HEK293 (cell line): ENCODE data around the gene SYTL3.

Experiments
- CTCF ChIA-PET: fragments of 350-600 bp; formaldehyde crosslinking; extraction: SDS; loops from one replicate; lab custom pipeline; 2021; ENCODE audit warnings: antibody characterized with exemption; lab: Yijun Ruan, JAX
- POLR2A ChIA-PET: fragments of 300-600 bp; formaldehyde crosslinking; extraction: SDS; loops from one replicate; lab custom pipeline; 2020; ENCODE audit warnings: antibody characterized with exemption, inconsistent platforms; lab: Yijun Ruan, JAX
- H3K27ac ChIP-seq: fragments of 200-500 bp; sonication (Bioruptor generic); 2 replicates; pipeline ENCODE4 v1.5.1; 2014; ENCODE audit warnings: low read depth, low read length, control low read depth, inconsistent platforms; ENCODE audit errors: extremely low read depth
- H3K36me3 ChIP-seq, 2 experiments: fragments of 200-500 bp in 1 of 2; sonication (Bioruptor generic) in 1 of 2; 1 replicate in 1 of 2; 2 replicates in 1 of 2; pipeline ENCODE4 v1.5.1; 2014 to 2017; ENCODE audit warnings: inconsistent platforms in 2 of 2, low read length in 2 of 2; ENCODE audit not compliant: control insufficient read depth in 2 of 2, insufficient read depth in 1 of 2
- H3K4me1 ChIP-seq: fragments of 200-500 bp; sonication (Bioruptor generic); 2 replicates; pipeline ENCODE4 v1.5.1; 2014; ENCODE audit warnings: mild to moderate bottlenecking, low read length, inconsistent platforms; ENCODE audit not compliant: control insufficient read depth, insufficient read depth
- H3K4me3 ChIP-seq: 2 replicates; pipeline ENCODE4 v1.5.1; 2011; ENCODE audit warnings: low read depth, mild to moderate bottlenecking, control low read depth, low read length, moderate library complexity
- H3K9me3 ChIP-seq: fragments of 200-500 bp; sonication (Bioruptor generic); 2 replicates; pipeline ENCODE4 v1.5.1; 2014; ENCODE audit warnings: low read depth, low read length, inconsistent platforms; ENCODE audit not compliant: control insufficient read depth, insufficient read depth
- EGR2 ChIP-seq: fragments of 450-650 bp; formaldehyde crosslinking; IDR thresholded peaks from 2 replicates; pipeline ENCODE4 v1.5.1; 2016; ENCODE audit warnings: low read depth, missing biosample characterization, missing genetic modification characterization
- HOXA7 ChIP-seq: sonication (generic); formaldehyde crosslinking; IDR thresholded peaks from 2 replicates; pipeline ENCODE4 v1.8.1; 2022; ENCODE audit warnings: missing genetic modification reagents, borderline replicate concordance
- KLF7 ChIP-seq: fragments of 450-650 bp; formaldehyde crosslinking; IDR thresholded peaks from 2 replicates; pipeline ENCODE4 v1.5.1; 2016; ENCODE audit warnings: missing biosample characterization, missing genetic modification characterization, borderline replicate concordance
- MZF1 ChIP-seq: fragments of 450-650 bp; formaldehyde crosslinking; IDR thresholded peaks from 2 replicates; pipeline ENCODE4 v1.5.1; 2017; ENCODE audit warnings: missing biosample characterization, missing genetic modification characterization, borderline replicate concordance
- PBX3 ChIP-seq: sonication (generic); formaldehyde crosslinking; IDR thresholded peaks from 2 replicates; pipeline ENCODE4 v1.8.1; 2022; ENCODE audit warnings: mild to moderate bottlenecking, moderate library complexity, missing genetic modification reagents
- PRDM4 ChIP-seq: fragments of 450-650 bp; formaldehyde crosslinking; IDR thresholded peaks from 2 replicates; pipeline ENCODE4 v1.5.1; 2017; ENCODE audit warnings: missing biosample characterization, missing genetic modification characterization
- TCF7L2 ChIP-seq: IDR thresholded peaks from 2 replicates; pipeline ENCODE4 v1.6.1; 2011; ENCODE audit warnings: low read depth, mild to moderate bottlenecking, inconsistent platforms, low read length, moderate library complexity, borderline replicate concordance
- ZBTB17 ChIP-seq: fragments of 450-650 bp; formaldehyde crosslinking; IDR thresholded peaks from 2 replicates; pipeline ENCODE4 v1.5.1; 2016; ENCODE audit warnings: missing biosample characterization, missing genetic modification characterization
- ZNF140 ChIP-seq: fragments of 450-650 bp; formaldehyde crosslinking; IDR thresholded peaks from 2 replicates; pipeline ENCODE4 v1.5.1; 2016; ENCODE audit warnings: missing biosample characterization, missing genetic modification characterization
- ZNF19 ChIP-seq: fragments of 450-650 bp; formaldehyde crosslinking; IDR thresholded peaks from 2 replicates; pipeline ENCODE4; 2016; ENCODE audit warnings: missing biosample characterization, missing genetic modification characterization, low read depth
- ZNF2 ChIP-seq: fragments of 450-650 bp; formaldehyde crosslinking; IDR thresholded peaks from 2 replicates; pipeline ENCODE4 v1.5.1; 2016; ENCODE audit warnings: missing biosample characterization, missing genetic modification characterization
- ZNF350 ChIP-seq: fragments of 450-650 bp; formaldehyde crosslinking; IDR thresholded peaks from 2 replicates; pipeline ENCODE4 v1.5.0; 2017; ENCODE audit warnings: missing biosample characterization, mild to moderate bottlenecking, missing genetic modification characterization
- ZNF521 ChIP-seq: fragments of 450-650 bp; formaldehyde crosslinking; IDR thresholded peaks from 2 replicates; pipeline ENCODE4 v1.5.1; 2017; ENCODE audit warnings: missing biosample characterization, mild to moderate bottlenecking, missing genetic modification characterization
- ZNF558 ChIP-seq: fragments of 450-650 bp; formaldehyde crosslinking; IDR thresholded peaks from 2 replicates; pipeline ENCODE4 v1.5.1; 2016; ENCODE audit warnings: missing biosample characterization, missing genetic modification characterization
- ZNF626 ChIP-seq: fragments of 450-650 bp; sonication (Bioruptor Pico); formaldehyde crosslinking; IDR thresholded peaks from 2 replicates; pipeline ENCODE4 v1.5.1; 2018; ENCODE audit warnings: missing biosample characterization, missing genetic modification characterization, inconsistent platforms
- ZNF629 ChIP-seq: fragments of 450-650 bp; formaldehyde crosslinking; IDR thresholded peaks from 2 replicates; pipeline ENCODE4 v1.5.1; 2017; ENCODE audit warnings: missing biosample characterization, missing genetic modification characterization
- ZNF658 ChIP-seq: fragments of 450-650 bp; formaldehyde crosslinking; IDR thresholded peaks from 2 replicates; pipeline ENCODE4; 2016; ENCODE audit warnings: missing biosample characterization, missing genetic modification characterization
- ZNF768 ChIP-seq: fragments of 450-650 bp; formaldehyde crosslinking; IDR thresholded peaks from 2 replicates; pipeline ENCODE4 v1.5.1; 2018; ENCODE audit warnings: missing biosample characterization, mild to moderate bottlenecking, missing genetic modification characterization
- ZSCAN23 ChIP-seq: fragments of 450-650 bp; formaldehyde crosslinking; IDR thresholded peaks from 2 replicates; pipeline ENCODE4 v1.5.1; 2016; ENCODE audit warnings: missing biosample characterization, missing genetic modification characterization
- TF ChIP-seq, protein P1 (sequence below): fragments of 450-650 bp; formaldehyde crosslinking; IDR thresholded peaks from 2 replicates; pipeline ENCODE4 v1.5.1; 2016; ENCODE audit warnings: missing biosample characterization, missing genetic modification characterization

The SYTL3 gene

DNA sequence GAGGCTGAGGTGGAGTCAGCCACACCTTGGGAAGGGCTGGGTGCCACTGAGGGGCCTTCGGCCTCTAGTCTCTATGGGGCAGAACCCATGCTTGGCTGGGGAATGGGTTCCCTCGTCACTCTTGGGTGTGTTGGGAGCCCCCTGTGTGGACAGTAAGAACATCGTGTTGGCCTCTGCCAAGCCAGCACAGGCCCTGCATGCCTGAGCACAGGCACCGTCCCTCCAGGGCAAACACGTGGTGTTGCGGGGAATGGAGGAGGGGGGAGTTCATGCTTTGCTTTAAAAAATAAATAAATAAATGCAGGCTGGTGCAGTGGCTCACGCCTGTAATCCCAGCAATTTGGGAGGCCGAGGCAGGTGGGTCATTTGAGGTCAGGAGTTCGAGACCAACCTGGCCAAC is 106.3 kb downstream of the SYTL3 start:
- TF ChIP-seq ZNF629 = no peak
- TF ChIP-seq ZNF350 (tag by site-specific recombination) = no peak
- TF ChIP-seq HOXA7 (CRISPR knock-in tag) = no peak
- no peak for TF ChIP-seq PBX3 (CRISPR knock-in tag)
- no peak for TF ChIP-seq PRDM4 (tag by site-specific recombination)
- no peak for TF ChIP-seq KLF7 (tag by site-specific recombination)
- no peak for TF ChIP-seq EGR2 (tag by site-specific recombination)
- TF ChIP-seq, protein P1, sequence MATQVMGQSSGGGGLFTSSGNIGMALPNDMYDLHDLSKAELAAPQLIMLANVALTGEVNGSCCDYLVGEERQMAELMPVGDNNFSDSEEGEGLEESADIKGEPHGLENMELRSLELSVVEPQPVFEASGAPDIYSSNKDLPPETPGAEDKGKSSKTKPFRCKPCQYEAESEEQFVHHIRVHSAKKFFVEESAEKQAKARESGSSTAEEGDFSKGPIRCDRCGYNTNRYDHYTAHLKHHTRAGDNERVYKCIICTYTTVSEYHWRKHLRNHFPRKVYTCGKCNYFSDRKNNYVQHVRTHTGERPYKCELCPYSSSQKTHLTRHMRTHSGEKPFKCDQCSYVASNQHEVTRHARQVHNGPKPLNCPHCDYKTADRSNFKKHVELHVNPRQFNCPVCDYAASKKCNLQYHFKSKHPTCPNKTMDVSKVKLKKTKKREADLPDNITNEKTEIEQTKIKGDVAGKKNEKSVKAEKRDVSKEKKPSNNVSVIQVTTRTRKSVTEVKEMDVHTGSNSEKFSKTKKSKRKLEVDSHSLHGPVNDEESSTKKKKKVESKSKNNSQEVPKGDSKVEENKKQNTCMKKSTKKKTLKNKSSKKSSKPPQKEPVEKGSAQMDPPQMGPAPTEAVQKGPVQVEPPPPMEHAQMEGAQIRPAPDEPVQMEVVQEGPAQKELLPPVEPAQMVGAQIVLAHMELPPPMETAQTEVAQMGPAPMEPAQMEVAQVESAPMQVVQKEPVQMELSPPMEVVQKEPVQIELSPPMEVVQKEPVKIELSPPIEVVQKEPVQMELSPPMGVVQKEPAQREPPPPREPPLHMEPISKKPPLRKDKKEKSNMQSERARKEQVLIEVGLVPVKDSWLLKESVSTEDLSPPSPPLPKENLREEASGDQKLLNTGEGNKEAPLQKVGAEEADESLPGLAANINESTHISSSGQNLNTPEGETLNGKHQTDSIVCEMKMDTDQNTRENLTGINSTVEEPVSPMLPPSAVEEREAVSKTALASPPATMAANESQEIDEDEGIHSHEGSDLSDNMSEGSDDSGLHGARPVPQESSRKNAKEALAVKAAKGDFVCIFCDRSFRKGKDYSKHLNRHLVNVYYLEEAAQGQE (tag by site-specific recombination) = no peak
- TF ChIP-seq ZNF2 = no peak
- no peak for TF ChIP-seq ZBTB17 (tag by site-specific recombination)
- TF ChIP-seq ZNF521 (tag by site-specific recombination) = no peak
- TF ChIP-seq ZNF19 (tag by site-specific recombination) = no peak
- no peak for TF ChIP-seq MZF1 (tag by site-specific recombination)
- no peak for TF ChIP-seq TCF7L2
- no peak for TF ChIP-seq ZNF140
- no peak for TF ChIP-seq ZNF626 (tag by site-specific recombination)
- TF ChIP-seq ZNF658 = no peak
- H3K9me3 ChIP-seq = no peaks in the 10 kb centered on the region
- H3K4me3 ChIP-seq = no peak overlapping the region
- no peaks in the 10 kb centered on the region for H3K36me3 ChIP-seq
- ChIA-PET CTCF (interaction anchor here (2.0 kb wide), 1 partner anchor 50 kb away, joined by 5 read pairs; no protein-coding TSS in a partner anchor), POLR2A (no interaction called here)
- no peak overlapping the region for H3K27ac ChIP-seq
- H3K4me1 ChIP-seq = peaks cover 4% of the 10 kb centered on the region; the same call in 1 of the 2 replicates

GRCh38 chr6:158756977-158757752 is 107.3 kb downstream of the SYTL3 start:
- Histone ChIP-seq H3K9me3 (no peaks in the 10 kb centered on the region), H3K4me1 (peaks cover 4% of the 10 kb centered on the region; the same call in 1 of the 2 replicates), H3K4me3 (no peak overlapping the region), H3K27ac (no peak overlapping the region), H3K36me3 (no peaks in the 10 kb centered on the region)
- TF ChIP-seq ZNF768 (tag by site-specific recombination) (no peak), EGR2 (tag by site-specific recombination) (0 out of 2 replicates have a peak, but pooled peaks have one; percentile 13), ZNF558 (tag by site-specific recombination) (no peak), ZSCAN23 (tag by site-specific recombination) (no peak)
- POLR2A ChIA-PET = interaction anchor here (1.0 kb wide), 1 partner anchor 20 kb away, joined by 3 read pairs; no protein-coding TSS in a partner anchor
- CTCF ChIA-PET = interaction anchor here (0.9 to 1.9 kb wide), 2 partner anchors 14 to 39 kb away, joined by 3 to 9 read pairs; no protein-coding TSS in a partner anchor
